Lung (tissue), 12 donors: ENCODE results near the gene ADPRHL1. TPM values are rescaled to one million over a fixed set of nuclear protein-coding genes. Genes with fewer than 3 reads are reported as not detected.

Experiments used
- ATAC-seq: fragments of 200-7000 bp; cut with Tn5 transposase; one replicate; pipeline ENCODE4 v1.9.1; 2020; ENCODE audit warnings: moderate number of reproducible peaks; ENCODE audit not compliant: insufficient read depth, low FRiP score
- DNase-seq, 3 donors: peaks; one replicate each; pipeline ENCODE4 v3.0.0-alpha.2; 2013 to 2017
- H3K27ac ChIP-seq, 2 donors: one replicate each; pipeline ENCODE4 v1.5.1; 2013; ENCODE audit warnings: mild to moderate bottlenecking in 2 of 2, moderate library complexity in 2 of 2, control low read depth in 1 of 2, inconsistent platforms in 1 of 2, low read depth in 1 of 2, low read length in 1 of 2
- H3K27me3 ChIP-seq, 3 donors: one replicate each; pipeline ENCODE4 v1.5.1; 2013; ENCODE audit warnings: low read length in 2 of 3; ENCODE audit not compliant: control insufficient read depth in 3 of 3, insufficient read depth in 3 of 3
- H3K36me3 ChIP-seq, 4 donors: one replicate each; pipeline ENCODE4 v1.5.1; 2013; ENCODE audit warnings: low read length in 4 of 4, mild to moderate bottlenecking in 1 of 4, moderate library complexity in 1 of 4; ENCODE audit not compliant: control insufficient read depth in 4 of 4, insufficient read depth in 4 of 4
- H3K4me1 ChIP-seq, 5 donors: one replicate each; pipeline ENCODE4 v1.5.1; 2013; ENCODE audit warnings: low read length in 5 of 5, mild to moderate bottlenecking in 2 of 5, moderate library complexity in 1 of 5; ENCODE audit not compliant: control insufficient read depth in 5 of 5, insufficient read depth in 5 of 5
- H3K4me3 ChIP-seq: one replicate; pipeline ENCODE4 v1.5.1; 2013; ENCODE audit warnings: mild to moderate bottlenecking, control low read depth, moderate library complexity
- H3K9ac ChIP-seq, 2 donors: one replicate each; pipeline ENCODE4 v1.5.1; 2013; ENCODE audit warnings: low read length in 2 of 2, control low read depth in 1 of 2; ENCODE audit not compliant: insufficient read depth in 1 of 2
- H3K9me3 ChIP-seq, 4 donors: one replicate each; pipeline ENCODE4 v1.5.1; 2013; ENCODE audit warnings: low read length in 3 of 4, mild to moderate bottlenecking in 1 of 4, moderate library complexity in 1 of 4; ENCODE audit not compliant: control insufficient read depth in 4 of 4, insufficient read depth in 3 of 4
- WGBS, 2 donors: extraction: QIAGEN DNeasy Blood & Tissue Kit; methylation state at CpG; one replicate each; pipeline ENCODE4 v1.1.7; 2013; 5-methylcytosine and 5-hydroxymethylcytosine counted together
- polyA plus RNA-seq, 2 donors: library from polyadenylated mRNA; stranded (reverse); fragments of 200-250 nt; gene quantifications; one replicate each; pipeline ENCODE4 v1.2.1, GENCODE V29; 2013
- total RNA-seq, 2 donors: library from RNA; depleted of rRNA in 1 of 2; stranded (reverse); fragments of >200 nt in 1 of 2; gene quantifications; one replicate each; pipeline ENCODE4 v1.2.1, GENCODE V29; 2014 to 2021
- TF ChIP-seq, protein P1 (sequence below): IDR thresholded peaks from 2 replicates; pipeline ENCODE4 v1.5.1; 2012; ENCODE audit warnings: mild to moderate bottlenecking; ENCODE audit errors: control extremely low read depth, extremely low read depth
- donor health status: control.
- donor health status: control.
- donor health status: Bipolar disorder and iron deficiency.
- donor health status: healthy.
- donor health status: DM: yes; HTN: yes; CAD: no.

ADPRHL1 gene
- total and polyA plus RNA-seq, 4 donors, result 0.83 to 4.9 (median 1.3) TPM

DNA sequence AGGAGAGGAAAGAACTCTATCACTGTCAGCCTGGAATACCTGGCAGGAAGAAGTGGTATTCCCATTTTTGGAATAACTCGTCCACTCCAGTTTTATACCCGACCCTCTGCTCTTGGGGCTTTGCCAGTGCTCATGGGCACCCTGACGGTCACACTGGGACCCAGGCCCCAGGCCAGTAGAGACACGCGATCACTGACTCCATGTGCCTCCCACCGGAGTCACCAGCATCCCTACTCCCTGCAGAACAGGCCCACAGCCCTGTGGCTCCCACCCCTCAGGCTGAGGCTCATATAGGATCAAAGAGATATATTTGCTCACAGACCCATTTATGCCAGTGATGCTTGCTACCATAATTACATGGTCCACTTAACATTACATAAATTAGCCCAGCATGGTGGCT is 92.8 kb downstream of the ADPRHL1 start:
- H3K4me1 ChIP-seq, result no peaks in the 10 kb centered on the region
- no peak overlapping the region for H3K9ac ChIP-seq
- TF ChIP-seq, protein P1, sequence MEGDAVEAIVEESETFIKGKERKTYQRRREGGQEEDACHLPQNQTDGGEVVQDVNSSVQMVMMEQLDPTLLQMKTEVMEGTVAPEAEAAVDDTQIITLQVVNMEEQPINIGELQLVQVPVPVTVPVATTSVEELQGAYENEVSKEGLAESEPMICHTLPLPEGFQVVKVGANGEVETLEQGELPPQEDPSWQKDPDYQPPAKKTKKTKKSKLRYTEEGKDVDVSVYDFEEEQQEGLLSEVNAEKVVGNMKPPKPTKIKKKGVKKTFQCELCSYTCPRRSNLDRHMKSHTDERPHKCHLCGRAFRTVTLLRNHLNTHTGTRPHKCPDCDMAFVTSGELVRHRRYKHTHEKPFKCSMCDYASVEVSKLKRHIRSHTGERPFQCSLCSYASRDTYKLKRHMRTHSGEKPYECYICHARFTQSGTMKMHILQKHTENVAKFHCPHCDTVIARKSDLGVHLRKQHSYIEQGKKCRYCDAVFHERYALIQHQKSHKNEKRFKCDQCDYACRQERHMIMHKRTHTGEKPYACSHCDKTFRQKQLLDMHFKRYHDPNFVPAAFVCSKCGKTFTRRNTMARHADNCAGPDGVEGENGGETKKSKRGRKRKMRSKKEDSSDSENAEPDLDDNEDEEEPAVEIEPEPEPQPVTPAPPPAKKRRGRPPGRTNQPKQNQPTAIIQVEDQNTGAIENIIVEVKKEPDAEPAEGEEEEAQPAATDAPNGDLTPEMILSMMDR, result no peak
- no peak overlapping the region for H3K27ac ChIP-seq
- H3K4me3 ChIP-seq, result no peak overlapping the region
- WGBS, 2 donors, result 93 to 96% methylated on average over 6 of the region's 6 CpGs
- no peak for ATAC-seq
- H3K27me3 ChIP-seq, result no peaks in the 10 kb centered on the region
- no peaks in the 10 kb centered on the region for H3K36me3 ChIP-seq
- H3K9me3 ChIP-seq, result no peaks in the 10 kb centered on the region
- no peak for DNase-seq

DNA sequence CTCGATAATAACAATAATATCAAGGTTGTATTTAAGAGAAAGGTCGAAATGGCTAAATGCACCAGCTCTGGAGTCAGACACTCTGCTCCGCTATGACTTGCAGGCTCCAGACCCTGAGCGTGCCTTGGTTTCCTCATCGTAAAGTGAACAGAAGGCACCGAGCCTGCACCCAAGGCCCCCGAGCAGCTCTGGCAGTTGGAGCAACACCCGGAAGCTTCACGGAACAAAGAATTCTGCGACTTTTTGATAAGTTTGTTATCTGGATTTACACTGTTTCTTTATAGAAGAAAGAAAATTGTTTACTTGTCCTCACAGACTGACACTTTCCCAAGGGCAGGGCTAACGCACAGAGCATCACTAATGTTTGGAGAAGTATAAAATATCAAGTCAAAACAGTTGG is 93.7 kb downstream of the ADPRHL1 start:
- ATAC-seq (no peak), DNase-seq (no peak)
- Histone ChIP-seq H3K4me3 (no peak overlapping the region), H3K9ac (no peak overlapping the region), H3K27me3 (no peaks in the 10 kb centered on the region), H3K9me3 (no peaks in the 10 kb centered on the region), H3K36me3 (no peaks in the 10 kb centered on the region), H3K27ac (no peak overlapping the region), H3K4me1 (no peaks in the 10 kb centered on the region)
- TF ChIP-seq, protein P1, result no peak
- WGBS, 2 donors, result 90 to 91% methylated on average over 11 of the region's 11 CpGs

DNA sequence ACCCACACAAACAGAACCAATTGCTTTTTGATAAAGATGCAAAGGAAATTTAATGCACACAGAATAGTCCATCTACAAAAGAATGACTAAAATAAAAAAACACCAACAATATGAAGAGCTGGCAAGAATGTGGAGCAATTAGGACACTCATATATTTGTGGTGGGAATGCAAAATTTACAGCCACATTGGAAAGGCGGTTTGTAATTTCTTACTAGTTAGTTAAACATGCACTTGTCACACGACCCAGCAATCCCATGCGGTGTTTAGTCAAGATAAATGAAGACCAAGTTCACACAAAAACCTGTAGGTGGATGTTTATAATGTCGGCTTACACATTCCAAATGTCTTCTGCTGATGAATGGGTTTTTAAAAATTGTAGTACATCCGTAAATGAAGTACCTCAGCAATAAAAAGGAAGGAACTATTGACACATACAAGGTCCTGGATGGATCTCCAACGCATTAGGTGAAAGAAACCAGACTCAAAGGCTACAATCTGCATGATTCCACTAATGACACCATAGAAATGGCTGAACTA is 94.6 kb downstream of the ADPRHL1 start:
- DNase-seq, result no peak
- no peaks in the 10 kb centered on the region for H3K9me3 ChIP-seq
- H3K4me1 ChIP-seq, result no peaks in the 10 kb centered on the region
- no peak overlapping the region for H3K9ac ChIP-seq
- TF ChIP-seq, protein P1, result no peak
- no peak overlapping the region for H3K4me3 ChIP-seq
- WGBS, 2 donors, result 61 to 68% methylated on average over 6 of the region's 6 CpGs
- no peaks in the 10 kb centered on the region for H3K27me3 ChIP-seq
- H3K36me3 ChIP-seq, result no peaks in the 10 kb centered on the region
- ATAC-seq, result no peak
- no peak overlapping the region for H3K27ac ChIP-seq

DNA sequence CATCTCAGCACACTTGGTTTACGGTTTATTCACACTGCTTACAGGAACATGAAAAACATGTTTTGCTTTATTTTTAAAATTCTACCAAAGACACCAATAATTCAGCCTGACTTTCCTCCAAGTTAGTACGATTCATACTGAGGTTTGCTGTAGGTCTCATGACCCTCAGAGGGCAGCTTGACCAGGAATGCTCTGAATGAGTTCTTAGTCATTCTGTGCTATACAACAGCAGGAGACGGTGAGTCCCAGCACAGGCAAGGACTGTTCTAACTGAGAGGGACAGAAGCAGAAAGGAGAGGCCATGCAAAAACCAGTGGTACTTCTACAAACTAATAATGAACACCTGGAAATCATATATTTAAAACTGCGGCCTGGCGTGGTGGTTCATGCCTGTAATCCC is 95.8 kb downstream of the ADPRHL1 start:
- ATAC-seq, result no peak
- 91 to 96% methylated on average over 5 of the region's 5 CpGs for WGBS, 2 donors

More for the DNA sequence above, 95.8 kb downstream of the ADPRHL1 start:
- Histone ChIP-seq H3K9ac (no peak overlapping the region), H3K36me3 (no peaks in the 10 kb centered on the region), H3K27me3 (no peaks in the 10 kb centered on the region), H3K4me3 (no peak overlapping the region), H3K9me3 (no peaks in the 10 kb centered on the region), H3K27ac (no peak overlapping the region), H3K4me1 (no peaks in the 10 kb centered on the region)
- DNase-seq, result no peak
- TF ChIP-seq, protein P1, result no peak
